Osteocyte (in vitro differentiated cells): Measurements from ENCODE around the gene MYRF. TPM values are rescaled to one million over a fixed set of nuclear protein-coding genes. Genes with fewer than 3 reads are reported as not detected.

ENCODE experiments used
- DNase-seq: peaks from one replicate; pipeline ENCODE4 v3.0.0; 2021; ENCODE audit warnings: mixed read lengths; ENCODE audit not compliant: unreplicated experiment; ENCODE audit errors: extremely low spot score
- H3K27ac Mint-ChIP-seq: one replicate; pipeline ENCODE4 v1.8.0; 2021; ENCODE audit warnings: mild to moderate bottlenecking, mixed read lengths; ENCODE audit not compliant: unreplicated experiment
- H3K27me3 Mint-ChIP-seq: one replicate; pipeline ENCODE4 v1.8.0; 2021; ENCODE audit warnings: mixed read lengths; ENCODE audit not compliant: unreplicated experiment
- H3K36me3 Mint-ChIP-seq: one replicate; pipeline ENCODE4 v1.8.0; 2021; ENCODE audit warnings: mixed read lengths; ENCODE audit not compliant: unreplicated experiment
- H3K4me1 Mint-ChIP-seq: one replicate; pipeline ENCODE4 v1.8.0; 2021; ENCODE audit warnings: mixed read lengths; ENCODE audit not compliant: unreplicated experiment
- H3K4me3 Mint-ChIP-seq: one replicate; pipeline ENCODE4 v1.8.0; 2021; ENCODE audit warnings: mild to moderate bottlenecking, moderate library complexity, mixed read lengths; ENCODE audit not compliant: unreplicated experiment
- H3K9me3 Mint-ChIP-seq: one replicate; pipeline ENCODE4 v1.8.0; 2021; ENCODE audit warnings: mixed read lengths; ENCODE audit not compliant: unreplicated experiment
- CTCF ChIP-seq: fragments of 200-600 bp; sonication (generic); IDR thresholded peaks from 2 replicates; pipeline ENCODE4 v1.5.0; 2021; ENCODE audit warnings: antibody characterized with exemption, mild to moderate bottlenecking, moderate library complexity
- total RNA-seq: library from RNA; stranded (reverse); gene quantifications from 2 replicates; pipeline ENCODE4 v1.2.1, GENCODE V29; 2021

The MYRF gene
- total RNA-seq, 1 donor from 2014 or later, result 0.43 TPM

DNA sequence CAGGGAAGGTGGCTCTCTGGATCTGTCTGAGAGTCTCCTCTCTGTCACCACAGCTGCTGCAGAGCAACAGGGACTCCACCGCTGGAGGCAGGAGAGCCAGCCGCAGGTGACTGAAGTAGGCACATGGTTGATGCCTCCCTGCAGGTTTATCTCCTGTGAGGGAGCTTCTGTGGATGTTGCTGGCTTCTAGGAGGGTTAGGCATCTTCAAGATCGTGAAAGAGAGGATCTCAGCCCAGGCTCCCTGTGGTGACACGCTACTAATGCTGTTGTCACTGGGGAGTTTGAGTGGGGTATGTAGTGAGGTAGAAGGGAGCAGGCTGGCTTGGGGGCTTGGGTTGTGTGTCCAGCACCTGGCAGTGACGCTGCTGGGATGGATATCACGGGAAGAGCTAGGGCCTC, 38.1 kb upstream of the MYRF start:
- TF ChIP-seq CTCF, result no peak
- Mint-ChIP-seq H3K27me3 (no peaks in the 10 kb centered on the region), H3K4me3 (no peak overlapping the region), H3K9me3 (no peaks in the 10 kb centered on the region), H3K36me3 (no peaks in the 10 kb centered on the region), H3K4me1 (peaks cover 25% of the 10 kb centered on the region), H3K27ac (no peak overlapping the region)
- DNase-seq, result no peak

- H3K4me1 Mint-ChIP-seq, result peaks cover 25% of the 10 kb centered on the region
- no peak overlapping the region for H3K27ac Mint-ChIP-seq
- H3K9me3 Mint-ChIP-seq, result no peaks in the 10 kb centered on the region
These were observed 37.5 kb upstream of the MYRF start for GRCh38 chr11:61714916-61715315.

DNA sequence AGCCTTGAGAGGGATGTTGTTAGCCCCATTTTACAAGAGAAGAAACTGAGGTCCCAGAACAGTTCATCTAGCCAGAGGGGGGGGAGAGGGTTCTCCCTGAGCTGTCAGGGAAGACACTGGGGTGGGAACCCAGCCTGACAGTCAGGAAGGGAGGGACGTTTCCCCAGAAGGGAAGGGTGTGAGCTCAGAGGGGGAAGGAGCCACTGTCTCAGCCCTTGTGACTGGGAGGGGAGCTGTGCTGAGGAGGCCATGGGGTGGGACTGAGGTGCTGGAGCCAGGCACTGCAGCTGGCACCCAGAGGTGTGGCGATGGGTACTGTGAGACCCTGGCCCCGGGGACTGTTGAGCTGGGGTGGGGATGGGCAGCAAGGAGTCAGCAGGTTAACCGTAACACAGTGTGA, 36.6 kb upstream of the MYRF start:
- Mint-ChIP-seq H3K27me3 (no peaks in the 10 kb centered on the region), H3K9me3 (no peaks in the 10 kb centered on the region), H3K4me3 (no peak overlapping the region), H3K36me3 (no peaks in the 10 kb centered on the region), H3K27ac (no peak overlapping the region), H3K4me1 (peaks cover 25% of the 10 kb centered on the region)
- DNase-seq, result no peak
- TF ChIP-seq CTCF, result no peak

More at GRCh38 chr11:61714916-61715315, 37.5 kb upstream of the MYRF start:
- Mint-ChIP-seq H3K36me3 (no peaks in the 10 kb centered on the region), H3K27me3 (no peaks in the 10 kb centered on the region), H3K4me3 (no peak overlapping the region)
- DNase-seq, result no peak
- no peak for TF ChIP-seq CTCF

GRCh38 chr11:61716478-61717285, 35.8 kb upstream of the MYRF start:
- Mint-ChIP-seq H3K4me3 (no peak overlapping the region), H3K27ac (no peak overlapping the region), H3K4me1 (peaks cover 23% of the 10 kb centered on the region), H3K27me3 (no peaks in the 10 kb centered on the region), H3K9me3 (no peaks in the 10 kb centered on the region), H3K36me3 (no peaks in the 10 kb centered on the region)
- DNase-seq, result no peak
- TF ChIP-seq CTCF, result no peak

GRCh38 chr11:61717286-61718033, 35.0 kb upstream of the MYRF start:
- Mint-ChIP-seq H3K27ac (peak overlapping the region; percentile 71), H3K9me3 (no peaks in the 10 kb centered on the region), H3K27me3 (no peaks in the 10 kb centered on the region), H3K4me3 (peak overlapping the region; percentile 75), H3K36me3 (no peaks in the 10 kb centered on the region), H3K4me1 (peaks cover 23% of the 10 kb centered on the region)
- no peak for DNase-seq
- no peak for TF ChIP-seq CTCF
